ENCODE measurements around the gene NISCH.

Gene NISCH

GRCh38 chr3:52479877-52480575 lies 24.6 kb downstream of the NISCH start:
- H3K36me3 ChIP-seq = peaks cover 89% of the 10 kb centered on the region
- 0 out of 2 replicates have a peak, but pooled peaks cover 11% of the 10 kb centered on the region for H4K20me1 ChIP-seq
- no peak overlapping the region for H3K27ac ChIP-seq
- H3K4me2 ChIP-seq = no peak overlapping the region
- no peak overlapping the region for H3K4me3 ChIP-seq
- H3K27me3 ChIP-seq = no peaks in the 10 kb centered on the region
- H3K9me3 ChIP-seq = no peaks in the 10 kb centered on the region
- H3K4me1 ChIP-seq = peaks cover 23% of the 10 kb centered on the region
- H3K9ac ChIP-seq = no peak overlapping the region
- no peak for TF ChIP-seq Cebpa-rat (IDR thresholded peaks at IDR 0.05)

GRCh38 chr3:52480768-52481715 lies 25.6 kb downstream of the NISCH start:
- H3K36me3 ChIP-seq = peaks cover 88% of the 10 kb centered on the region
- TF ChIP-seq Cebpa-rat (IDR thresholded peaks at IDR 0.05) = no peak

GRCh38 chr3:52481819-52482521 lies 26.6 kb downstream of the NISCH start:
- Histone ChIP-seq H3K36me3 (peaks cover 88% of the 10 kb centered on the region), H3K4me3 (no peak overlapping the region), H3K27ac (no peak overlapping the region), H3K4me2 (no peak overlapping the region), H3K27me3 (no peaks in the 10 kb centered on the region), H3K4me1 (peaks cover 42% of the 10 kb centered on the region), H4K20me1 (0 out of 2 replicates have a peak, but pooled peaks cover 11% of the 10 kb centered on the region), H3K9me3 (no peaks in the 10 kb centered on the region), H3K9ac (no peak overlapping the region)
- no peak for TF ChIP-seq Cebpa-rat (IDR thresholded peaks at IDR 0.05)

More at GRCh38 chr3:52480768-52481715, 25.6 kb downstream of the NISCH start:
- Histone ChIP-seq H3K4me1 (peaks cover 33% of the 10 kb centered on the region), H3K9me3 (no peaks in the 10 kb centered on the region), H3K27ac (no peak overlapping the region), H3K9ac (no peak overlapping the region), H3K4me2 (no peak overlapping the region), H3K27me3 (no peaks in the 10 kb centered on the region), H4K20me1 (0 out of 2 replicates have a peak, but pooled peaks cover 11% of the 10 kb centered on the region), H3K4me3 (no peak overlapping the region)

- peaks cover 88% of the 10 kb centered on the region for H3K36me3 ChIP-seq
- H3K4me1 ChIP-seq = peaks cover 42% of the 10 kb centered on the region
- H3K27ac ChIP-seq = no peak overlapping the region
- H3K27me3 ChIP-seq = no peaks in the 10 kb centered on the region
- no peaks in the 10 kb centered on the region for H3K9me3 ChIP-seq
- H3K9ac ChIP-seq = no peak overlapping the region
- 0 out of 2 replicates have a peak, but pooled peaks cover 7% of the 10 kb centered on the region for H4K20me1 ChIP-seq
- H3K4me3 ChIP-seq = no peak overlapping the region
- H3K4me2 ChIP-seq = no peak overlapping the region
- TF ChIP-seq Cebpa-rat (IDR thresholded peaks at IDR 0.05) = no peak
Measured at GRCh38 chr3:52483081-52483480, 27.7 kb downstream of the NISCH start.

- Histone ChIP-seq H3K9ac (0 out of 2 replicates have a peak overlapping the region, but pooled peaks have one; percentile 19), H3K36me3 (peaks cover 87% of the 10 kb centered on the region), H3K4me3 (no peak overlapping the region), H3K27ac (no peak overlapping the region), H4K20me1 (0 out of 2 replicates have a peak, but pooled peaks cover 7% of the 10 kb centered on the region), H3K9me3 (no peaks in the 10 kb centered on the region), H3K4me2 (no peak overlapping the region), H3K4me1 (peaks cover 43% of the 10 kb centered on the region), H3K27me3 (no peaks in the 10 kb centered on the region)
- no peak for TF ChIP-seq Cebpa-rat (IDR thresholded peaks at IDR 0.05)
Measured at GRCh38 chr3:52483577-52484381, 28.4 kb downstream of the NISCH start.

- Histone ChIP-seq H3K9me3 (no peaks in the 10 kb centered on the region), H3K4me3 (no peak overlapping the region), H4K20me1 (peaks cover 13% of the 10 kb centered on the region), H3K27me3 (no peaks in the 10 kb centered on the region), H3K9ac (peak overlapping the region; percentile 59; the same call in 1 of the 2 replicates), H3K4me1 (peaks cover 54% of the 10 kb centered on the region), H3K36me3 (peaks cover 87% of the 10 kb centered on the region), H3K27ac (peak overlapping the region; percentile 82), H3K4me2 (peak overlapping the region; percentile 86)
- TF ChIP-seq Cebpa-rat (IDR thresholded peaks at IDR 0.05) = no peak
Measured at GRCh38 chr3:52484680-52485461, 29.5 kb downstream of the NISCH start.

GRCh38 chr3:52487050-52487787 lies 31.8 kb downstream of the NISCH start:
- no peak overlapping the region for H3K4me2 ChIP-seq
- H3K36me3 ChIP-seq = peaks cover 86% of the 10 kb centered on the region
- H3K27ac ChIP-seq = peak overlapping the region; percentile 82; the same call in 1 of the 2 replicates
- H3K4me1 ChIP-seq = peaks cover 72% of the 10 kb centered on the region
- no peaks in the 10 kb centered on the region for H3K9me3 ChIP-seq
- no peak for TF ChIP-seq Cebpa-rat (IDR thresholded peaks at IDR 0.05)
- no peaks in the 10 kb centered on the region for H3K27me3 ChIP-seq
- peaks cover 37% of the 10 kb centered on the region for H4K20me1 ChIP-seq
- no peak overlapping the region for H3K4me3 ChIP-seq
- H3K9ac ChIP-seq = no peak overlapping the region

All from BLaER1 (cell line).